HG02852 (cell line): ENCODE data around the gene LIPT2.

ENCODE experiments used
- ATAC-seq: cut with Tn5 transposase; IDR thresholded peaks from one replicate; pipeline ENCODE4 v1.9.1; 2021; ENCODE audit warnings: mild to moderate bottlenecking, moderate library complexity; ENCODE audit not compliant: unreplicated experiment

Gene LIPT2

GRCh38 chr11:74504100-74504691 lies 10.7 kb upstream of the LIPT2 start:
- ATAC-seq: no peak

GRCh38 chr11:74494916-74495315 lies 1.4 kb upstream of the LIPT2 start:
- no peak for ATAC-seq

DNA sequence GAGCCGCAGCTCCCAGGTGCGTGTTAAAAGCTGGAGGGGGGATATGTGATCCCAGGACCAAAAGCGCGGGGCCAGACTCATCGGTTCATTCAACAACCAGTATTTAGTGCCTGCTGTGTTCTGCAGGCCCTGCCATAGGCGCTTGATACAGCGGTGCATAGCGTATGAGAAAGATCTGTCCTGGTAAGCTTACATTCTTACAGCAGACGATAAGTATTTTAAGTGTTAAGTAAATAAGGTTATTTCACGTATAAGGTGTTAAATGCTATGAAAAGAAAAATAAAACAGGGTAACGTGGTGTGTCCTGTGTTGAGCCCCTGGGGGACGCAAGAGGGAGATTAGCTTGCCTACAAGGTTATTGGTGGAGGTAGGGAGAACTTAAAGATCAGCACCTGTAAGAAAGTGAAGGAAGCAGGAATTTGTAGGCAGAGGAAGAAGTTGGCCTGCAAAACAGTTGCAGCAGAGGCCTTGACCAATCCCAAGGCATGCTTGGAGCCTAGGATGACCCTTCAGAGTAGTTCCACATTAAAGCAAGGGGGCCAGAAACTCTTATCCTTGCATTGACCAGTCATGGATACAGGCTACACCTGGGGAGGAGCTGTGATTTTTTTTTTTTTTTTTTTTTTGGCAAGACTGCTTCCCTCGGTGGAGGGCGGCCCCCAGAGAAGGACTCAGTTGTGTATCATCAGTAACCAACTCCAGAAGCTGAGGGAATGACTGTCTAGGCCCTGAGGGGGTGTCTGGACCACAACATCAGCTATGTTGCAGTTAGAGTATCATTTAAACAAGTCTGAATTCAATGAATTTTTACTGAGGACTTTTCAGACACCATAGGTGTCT lies 487 bp upstream of the LIPT2 start:
- no peak for ATAC-seq

DNA sequence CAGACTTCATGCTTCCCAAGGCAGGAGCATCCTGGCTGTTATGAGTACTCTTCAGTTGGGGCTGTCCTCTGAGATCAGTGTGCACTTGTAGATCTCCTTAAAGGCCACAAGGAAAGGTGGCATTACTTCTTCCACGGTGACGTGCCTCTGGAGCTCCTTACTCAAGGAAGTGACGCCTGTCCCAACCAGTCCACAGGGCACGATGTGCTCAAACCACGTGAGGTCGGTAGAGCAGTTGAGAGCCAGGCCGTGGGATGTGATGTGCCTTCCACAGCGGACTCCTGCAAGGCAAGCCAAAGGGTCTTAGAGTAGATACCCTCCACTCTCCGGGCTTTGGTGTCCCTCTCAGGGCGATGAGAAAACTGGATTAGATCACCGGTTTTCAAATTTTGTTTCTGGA lies 1.4 kb downstream of the LIPT2 start:
- no peak for ATAC-seq

GRCh38 chr11:74490941-74491340 lies 2.6 kb downstream of the LIPT2 start:
- ATAC-seq: no peak

DNA sequence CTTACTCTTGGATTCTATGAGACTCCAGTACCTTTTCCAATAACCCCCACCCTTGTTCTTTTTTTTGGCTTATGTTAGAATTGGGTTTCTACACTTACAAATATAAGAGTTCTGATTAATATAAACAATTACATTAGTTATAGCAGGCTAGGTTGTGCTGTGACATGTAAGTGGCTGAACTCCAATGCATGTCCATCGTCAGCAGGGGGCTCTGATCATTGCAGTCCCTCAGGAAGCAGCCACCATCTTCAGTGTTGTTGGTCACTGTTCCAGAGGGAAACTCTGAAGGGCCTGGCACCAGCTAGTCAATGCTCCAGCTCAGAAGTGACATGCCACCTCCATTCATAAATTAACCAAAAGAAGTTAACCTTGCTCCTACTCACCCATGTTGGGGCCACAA lies 5.6 kb downstream of the LIPT2 start:
- no peak for ATAC-seq

- no peak for ATAC-seq
These were observed 7.7 kb downstream of the LIPT2 start for GRCh38 chr11:74485868-74486267.

GRCh38 chr11:74480688-74481417 lies 12.7 kb downstream of the LIPT2 start:
- ATAC-seq: no peak

- no peak for ATAC-seq
These were observed 13.8 kb downstream of the LIPT2 start for GRCh38 chr11:74479732-74480123.

- no peak for ATAC-seq
These were observed 14.4 kb downstream of the LIPT2 start for GRCh38 chr11:74478877-74479731.

DNA sequence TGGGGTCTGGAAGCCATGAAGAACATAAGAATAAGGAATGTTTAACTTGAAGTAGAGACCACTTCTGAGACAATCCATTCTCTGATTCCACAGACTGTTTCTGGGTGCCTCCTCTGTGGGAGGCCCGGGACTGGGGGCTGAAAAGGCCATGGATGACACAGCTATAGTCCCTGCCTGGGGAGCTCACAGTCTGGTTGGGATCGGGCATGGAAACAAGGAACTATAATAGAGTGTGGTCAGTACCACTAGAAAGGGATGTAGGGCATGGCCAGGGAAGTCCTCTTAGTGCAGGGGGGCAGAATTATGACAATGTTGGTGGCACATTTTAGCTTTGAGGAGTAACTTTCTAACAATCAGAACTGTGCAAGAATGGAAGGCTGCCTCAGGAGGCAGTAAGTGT lies 17.0 kb downstream of the LIPT2 start:
- no peak for ATAC-seq

- no peak for ATAC-seq
These were observed 19.2 kb downstream of the LIPT2 start for GRCh38 chr11:74474316-74474715.

- ATAC-seq: no peak
These were observed 19.9 kb downstream of the LIPT2 start for GRCh38 chr11:74473382-74474173.

GRCh38 chr11:74471668-74472429 lies 21.7 kb downstream of the LIPT2 start:
- ATAC-seq: no peak

DNA sequence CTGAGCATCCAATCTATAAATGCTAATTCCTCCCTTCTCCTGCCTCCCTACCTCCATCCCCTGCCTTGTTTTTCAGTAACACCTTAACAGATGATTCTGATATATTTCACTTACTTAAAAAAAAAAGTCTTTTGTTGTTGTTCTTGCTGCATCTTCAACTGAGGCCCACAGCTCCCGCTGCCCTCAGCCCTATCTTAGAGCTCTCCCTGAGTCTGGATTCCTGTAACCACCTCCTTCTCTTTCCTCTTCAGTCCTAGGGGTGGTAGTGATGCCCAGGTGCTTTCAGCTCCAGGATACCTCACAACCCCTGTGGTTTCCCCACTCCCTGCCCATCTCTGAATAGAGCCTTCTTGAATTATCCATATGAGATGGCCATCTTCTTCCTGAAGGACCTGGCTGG lies 22.5 kb downstream of the LIPT2 start:
- no peak for ATAC-seq

DNA sequence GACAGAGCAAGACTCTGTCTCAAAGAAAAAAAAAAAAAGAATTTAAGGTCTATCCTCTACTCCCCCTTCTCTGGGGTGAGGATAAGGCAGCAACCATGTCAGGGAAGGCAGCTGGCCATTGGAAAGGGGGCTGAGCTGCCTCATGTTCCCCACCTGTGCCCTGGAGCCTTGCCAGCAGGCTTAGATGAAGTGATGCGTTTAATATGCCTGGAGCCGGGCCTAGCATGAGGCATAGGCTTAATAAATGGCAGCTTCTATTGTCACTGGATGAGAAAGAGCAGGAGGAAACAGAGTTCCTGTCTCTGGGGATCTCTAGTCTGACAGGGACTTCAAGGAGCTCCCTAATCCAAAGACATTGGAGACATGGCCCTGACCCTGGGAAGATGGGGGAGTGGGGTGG lies 23.0 kb downstream of the LIPT2 start:
- no peak for ATAC-seq

DNA sequence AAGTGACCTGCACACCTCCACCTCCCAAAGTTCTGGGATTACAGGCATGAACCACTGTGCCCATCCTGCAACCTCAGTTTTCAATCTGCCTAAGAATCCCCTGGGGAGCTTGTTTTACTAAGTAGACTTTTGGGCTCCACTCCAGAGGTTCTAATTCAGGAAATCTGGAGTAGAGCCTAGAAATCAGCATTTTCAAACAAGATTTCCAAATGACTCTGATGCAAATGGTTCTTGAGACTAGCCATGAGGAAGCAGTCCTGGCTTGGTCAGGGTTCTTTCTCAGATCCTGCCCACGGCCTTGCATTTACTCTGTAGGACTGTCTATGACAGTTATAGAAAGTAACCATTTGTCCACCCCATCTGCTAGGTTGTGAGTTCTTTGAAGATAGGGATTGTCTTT lies 24.6 kb downstream of the LIPT2 start:
- ATAC-seq: no peak

GRCh38 chr11:74468521-74468920 lies 25.0 kb downstream of the LIPT2 start:
- ATAC-seq: no peak

DNA sequence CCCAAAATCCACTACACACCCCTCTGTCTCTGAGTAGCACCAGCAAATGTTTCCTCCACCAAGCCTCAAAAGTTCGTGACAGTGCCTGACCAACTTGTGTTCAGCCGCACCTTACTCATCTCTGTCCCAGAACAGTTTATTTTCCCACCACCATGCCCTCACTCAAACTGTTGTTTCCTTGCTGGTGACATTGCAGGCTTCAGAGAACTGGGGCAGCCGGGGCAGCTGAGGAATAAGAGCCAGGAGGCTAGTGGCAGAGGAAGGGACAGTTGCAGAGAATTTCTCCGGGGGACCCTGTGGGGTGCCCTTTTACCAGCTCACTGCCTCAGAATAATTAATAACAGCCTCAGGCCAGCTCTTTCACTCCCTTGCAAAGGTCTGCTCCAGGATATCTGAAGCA lies 25.5 kb downstream of the LIPT2 start:
- no peak for ATAC-seq
